Nephron (organoid): ENCODE results near the gene SOX1.

ENCODE experiments used
- H3K27ac Mint-ChIP-seq, 3 experiments: 2 replicates each; pipeline ENCODE4 v1.8.0; 2020; ENCODE audit warnings: mixed read lengths in 3 of 3, mild to moderate bottlenecking in 2 of 3, moderate library complexity in 1 of 3
- H3K27me3 Mint-ChIP-seq: 2 replicates; pipeline ENCODE4 v1.8.0; 2021; ENCODE audit warnings: low read depth, mild to moderate bottlenecking, moderate library complexity, mixed read lengths
- H3K36me3 Mint-ChIP-seq: 2 replicates; pipeline ENCODE4 v1.8.0; 2020; ENCODE audit warnings: low read depth, mixed read lengths
- H3K4me1 Mint-ChIP-seq: 2 replicates; pipeline ENCODE4 v1.8.0; 2020; ENCODE audit warnings: mixed read lengths
- H3K4me3 Mint-ChIP-seq, 3 experiments: 2 replicates each; pipeline ENCODE4 v1.8.0; 2020; ENCODE audit warnings: mild to moderate bottlenecking in 3 of 3, mixed read lengths in 3 of 3, moderate library complexity in 2 of 3
- H3K9me3 Mint-ChIP-seq: 2 replicates; pipeline ENCODE4 v1.8.0; 2020; ENCODE audit warnings: mixed read lengths
- CTCF ChIP-seq, 3 experiments: fragments of 200-600 bp; sonication (generic); IDR thresholded peaks; one replicate each; pipeline ENCODE4 v1.5.0; 2021; ENCODE audit warnings: antibody characterized with exemption in 3 of 3; ENCODE audit not compliant: unreplicated experiment in 3 of 3

SOX1 gene

GRCh38 chr13:112102243-112102642 lies 35.3 kb downstream of the SOX1 start:
- no peak overlapping the region for H3K27ac Mint-ChIP-seq

GRCh38 chr13:112103260-112103838 lies 36.4 kb downstream of the SOX1 start:
- Mint-ChIP-seq H3K4me3 (no peak overlapping the region), H3K36me3 (no peaks in the 10 kb centered on the region), H3K27ac (no peak overlapping the region), H3K4me1 (peaks cover 35% of the 10 kb centered on the region), H3K9me3 (no peaks in the 10 kb centered on the region), H3K27me3 (peaks cover 97% of the 10 kb centered on the region)
- TF ChIP-seq CTCF (IDR thresholded peaks at IDR 0.05; ENCODE audit: unreplicated experiment in 3 of 3) = no peak

More at GRCh38 chr13:112102243-112102642, 35.3 kb downstream of the SOX1 start:
- Mint-ChIP-seq H3K36me3 (no peaks in the 10 kb centered on the region), H3K9me3 (no peaks in the 10 kb centered on the region), H3K4me3 (peak overlapping the region; percentile 5 to 15 (median 11)), H3K27me3 (peaks cover 97% of the 10 kb centered on the region), H3K4me1 (peaks cover 34% of the 10 kb centered on the region)
- TF ChIP-seq CTCF (IDR thresholded peaks at IDR 0.05; ENCODE audit: unreplicated experiment in 3 of 3) = peak in 2 of 3 experiments; percentile 22 to 50

DNA sequence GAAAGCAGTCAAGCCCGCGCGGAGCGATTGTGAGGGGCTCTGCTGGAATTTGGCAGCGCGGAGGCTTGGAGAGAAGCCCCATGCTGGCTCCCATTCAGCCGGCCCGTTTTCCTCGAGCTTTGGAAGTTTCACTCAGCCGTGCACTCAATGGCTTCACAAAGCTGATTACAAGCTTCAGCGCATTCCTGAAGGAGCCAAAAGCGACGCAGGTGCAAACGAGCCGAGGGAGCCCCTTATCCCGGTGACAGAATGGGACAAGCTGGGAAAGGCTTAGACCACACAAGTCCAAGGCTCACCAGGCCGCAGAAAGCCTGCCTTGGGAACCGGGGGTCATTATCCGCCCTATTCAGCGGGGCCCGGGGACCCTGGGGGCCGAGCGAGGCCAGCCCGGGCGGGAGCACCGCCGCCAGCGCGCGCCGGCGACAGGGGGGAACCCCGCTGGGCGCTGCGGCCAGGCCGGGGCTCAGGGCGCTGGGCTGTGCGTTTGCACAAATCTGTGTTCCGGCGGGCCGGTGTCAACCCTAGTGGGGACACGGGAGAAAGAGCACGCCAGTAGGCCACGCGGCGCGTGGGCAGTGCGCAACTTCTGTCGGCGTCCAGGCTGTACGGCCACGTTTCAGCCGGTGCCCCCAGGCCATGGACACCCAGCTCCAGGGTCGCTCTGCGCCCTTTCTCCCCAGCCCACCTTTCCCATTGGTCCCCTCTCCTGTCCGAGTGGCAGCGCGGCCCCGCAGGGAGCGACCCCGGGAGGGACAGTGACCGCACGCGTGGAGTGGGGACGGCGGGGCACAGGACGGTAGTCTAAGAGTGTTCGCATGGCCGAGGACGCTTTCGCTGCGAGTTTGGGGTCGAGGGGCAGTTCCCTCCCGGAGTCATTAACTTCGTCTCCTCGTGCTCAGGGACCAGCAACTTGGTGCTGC lies 37.3 kb downstream of the SOX1 start:
- Mint-ChIP-seq H3K36me3 (no peaks in the 10 kb centered on the region), H3K4me3 (peak overlapping the region; percentile 49 to 70 (median 65)), H3K9me3 (peaks cover 4% of the 10 kb centered on the region), H3K4me1 (peaks cover 40% of the 10 kb centered on the region), H3K27me3 (peaks cover 97% of the 10 kb centered on the region), H3K27ac (no peak overlapping the region)
- no peak for TF ChIP-seq CTCF (IDR thresholded peaks at IDR 0.05; ENCODE audit: unreplicated experiment in 3 of 3)

DNA sequence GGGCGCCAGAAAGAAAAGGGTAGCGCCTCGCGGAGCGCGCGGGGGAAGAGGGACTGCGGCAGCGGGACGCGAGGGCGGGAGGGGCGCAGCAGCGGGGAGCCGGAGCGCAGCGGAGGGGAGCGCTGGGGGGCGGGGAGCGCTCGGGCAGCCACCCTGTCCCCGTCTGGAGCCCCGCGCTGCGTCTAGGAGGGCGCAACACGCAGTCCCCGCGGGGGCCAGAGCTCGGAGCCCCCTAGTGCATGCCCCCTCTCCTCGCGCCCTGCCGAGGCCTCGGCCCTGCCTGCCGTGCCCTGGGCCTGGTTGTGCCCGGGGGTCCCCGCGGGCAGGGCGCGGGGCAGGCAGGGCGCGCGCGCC lies 37.9 kb downstream of the SOX1 start:
- Mint-ChIP-seq H3K4me1 (peaks cover 40% of the 10 kb centered on the region), H3K27me3 (peaks cover 97% of the 10 kb centered on the region), H3K27ac (no peak overlapping the region), H3K4me3 (peak overlapping the region; percentile 59 to 70 (median 65)), H3K36me3 (no peaks in the 10 kb centered on the region), H3K9me3 (peaks cover 4% of the 10 kb centered on the region)
- no peak for TF ChIP-seq CTCF (IDR thresholded peaks at IDR 0.05; ENCODE audit: unreplicated experiment in 3 of 3)

GRCh38 chr13:112105244-112105681 lies 38.3 kb downstream of the SOX1 start:
- Mint-ChIP-seq H3K4me3 (peak overlapping the region; percentile 34 to 63 (median 59)), H3K4me1 (peaks cover 40% of the 10 kb centered on the region), H3K9me3 (peaks cover 4% of the 10 kb centered on the region), H3K36me3 (no peaks in the 10 kb centered on the region), H3K27ac (no peak overlapping the region), H3K27me3 (peaks cover 97% of the 10 kb centered on the region)
- TF ChIP-seq CTCF (IDR thresholded peaks at IDR 0.05; ENCODE audit: unreplicated experiment in 3 of 3) = no peak
